Esophagus (tissue), 2 donors: ENCODE data around the gene MYO16. TPM values are rescaled to one million over a fixed set of nuclear protein-coding genes. Genes with fewer than 3 reads are reported as not detected.

Experiments
- H3K27ac ChIP-seq, 2 donors: one replicate each; pipeline ENCODE4 v1.5.1; 2013; ENCODE audit warnings: low read depth in 2 of 2, mild to moderate bottlenecking in 2 of 2, inconsistent platforms in 1 of 2, low read length in 1 of 2, moderate library complexity in 1 of 2
- H3K27me3 ChIP-seq, 2 donors: one replicate each; pipeline ENCODE4 v1.6.1; 2013; ENCODE audit warnings: low read length in 2 of 2, control low read depth in 1 of 2, mild to moderate bottlenecking in 1 of 2; ENCODE audit not compliant: insufficient read depth in 2 of 2, control insufficient read depth in 1 of 2
- H3K36me3 ChIP-seq, 2 donors: one replicate each; pipeline ENCODE4 v1.6.1; 2013; ENCODE audit warnings: low read length in 1 of 2; ENCODE audit not compliant: control insufficient read depth in 2 of 2, insufficient read depth in 2 of 2
- H3K4me1 ChIP-seq, 2 donors: one replicate each; pipeline ENCODE4 v1.6.1; 2013; ENCODE audit warnings: low read length in 1 of 2; ENCODE audit not compliant: control insufficient read depth in 2 of 2, insufficient read depth in 2 of 2
- H3K4me3 ChIP-seq, 2 donors: one replicate each; pipeline ENCODE4 v1.5.1; 2013; ENCODE audit warnings: low read length in 2 of 2, mild to moderate bottlenecking in 2 of 2, low read depth in 1 of 2, moderate library complexity in 1 of 2
- H3K9me3 ChIP-seq, 2 donors: one replicate each; pipeline ENCODE4 v1.6.1; 2013; ENCODE audit warnings: mild to moderate bottlenecking in 2 of 2, low read depth in 1 of 2, low read length in 1 of 2, moderate library complexity in 1 of 2; ENCODE audit not compliant: control insufficient read depth in 2 of 2, insufficient read depth in 1 of 2
- WGBS, 2 donors: extraction: QIAGEN DNeasy Blood & Tissue Kit; methylation state at CpG; one replicate each; pipeline ENCODE4 v1.1.7; 2013; 5-methylcytosine and 5-hydroxymethylcytosine counted together
- polyA plus RNA-seq, 2 donors: library from polyadenylated mRNA; stranded (reverse); fragments of 200-250 nt; gene quantifications; one replicate each; pipeline ENCODE4 v1.2.3, GENCODE V29; 2013
- donor health status: healthy with polysubstance abuse.
- donor health status: Bipolar disorder and iron deficiency.

The MYO16 gene
- polyA plus RNA-seq, 2 donors: 0.06 to 0.18 TPM

DNA sequence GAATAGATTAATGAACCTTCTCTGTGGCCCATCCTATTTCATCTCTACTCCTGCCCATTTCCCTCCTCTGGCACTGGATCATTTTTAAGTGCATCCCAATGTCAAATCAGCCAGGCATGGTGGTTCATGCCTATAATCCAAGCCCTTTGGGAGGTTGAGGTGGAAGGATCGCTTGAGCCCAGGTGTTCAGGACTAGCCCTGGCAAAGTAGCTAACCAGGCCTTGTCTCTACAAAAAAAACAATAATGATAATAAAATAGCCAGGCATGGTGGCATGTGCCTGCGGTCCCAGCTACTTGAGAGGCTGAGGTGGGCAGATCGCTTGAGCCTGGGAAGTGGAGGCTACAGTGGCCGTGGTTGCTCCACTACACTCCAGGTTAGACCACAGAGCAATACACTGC lies 517.0 kb downstream of the MYO16 start:
- Histone ChIP-seq H3K27ac (no peak overlapping the region), H3K9me3 (no peaks in the 10 kb centered on the region), H3K4me1 (no peaks in the 10 kb centered on the region), H3K4me3 (no peak overlapping the region), H3K27me3 (no peaks in the 10 kb centered on the region), H3K36me3 (no peaks in the 10 kb centered on the region)
- WGBS, 2 donors: 84 to 91% methylated on average over 4 of the region's 4 CpGs

DNA sequence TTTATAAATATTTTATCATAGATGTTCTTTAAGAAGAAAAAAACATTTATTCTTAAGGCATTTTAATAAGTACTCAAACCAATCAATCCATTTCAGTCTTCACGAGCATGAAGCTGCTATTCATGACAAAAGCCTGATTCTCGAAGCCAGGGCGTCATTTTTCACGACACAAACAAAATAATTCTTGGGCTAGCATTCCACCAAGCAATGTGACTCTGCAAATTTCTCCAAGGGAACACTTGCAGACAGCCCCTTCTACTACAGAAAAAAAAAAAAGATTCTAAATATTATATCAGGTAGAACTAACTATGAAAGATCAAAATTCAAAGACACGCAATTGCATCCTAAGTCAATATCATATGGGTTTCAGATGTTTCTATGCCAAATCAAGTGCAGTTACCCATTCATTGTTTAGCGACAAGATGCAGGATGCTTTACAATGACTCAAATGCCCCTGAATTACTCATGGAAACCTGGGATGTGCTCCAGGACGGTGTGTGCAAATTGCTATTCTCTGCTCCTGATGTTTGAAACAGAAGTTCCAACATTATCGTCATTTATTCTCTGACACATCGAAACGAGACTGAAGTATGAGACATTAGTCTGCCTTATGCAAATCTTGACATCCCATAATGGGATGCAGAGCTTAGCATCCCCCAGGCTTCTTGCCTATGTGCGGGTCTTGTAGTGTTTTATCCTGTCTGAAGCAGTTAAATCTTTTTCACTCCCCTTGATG lies 517.7 kb downstream of the MYO16 start:
- Histone ChIP-seq H3K4me1 (no peaks in the 10 kb centered on the region), H3K27me3 (no peaks in the 10 kb centered on the region), H3K4me3 (no peak overlapping the region), H3K9me3 (no peaks in the 10 kb centered on the region), H3K36me3 (no peaks in the 10 kb centered on the region), H3K27ac (peak overlapping the region in 1 of 2 donors; percentile 40)
- WGBS, 2 donors: 48 to 67% methylated on average over 11 of the region's 11 CpGs

DNA sequence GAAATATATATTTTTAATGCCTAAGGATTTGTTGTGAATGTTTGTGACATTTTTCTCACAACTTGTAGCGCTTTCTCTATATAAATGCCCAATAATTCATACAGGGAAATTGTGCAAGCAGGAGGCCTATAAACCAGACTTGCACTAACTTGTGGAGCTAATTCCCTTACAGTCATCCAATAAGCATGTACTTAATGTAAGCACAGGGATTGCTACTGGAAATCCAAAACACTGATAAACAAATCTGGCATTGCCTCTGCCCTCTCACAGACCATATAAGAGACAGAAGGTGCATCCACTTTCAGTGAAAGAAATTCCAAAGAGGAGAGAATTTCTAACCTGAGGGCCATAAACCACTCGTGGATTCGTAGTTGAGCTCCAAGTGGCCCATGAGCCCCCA lies 518.8 kb downstream of the MYO16 start:
- H3K27ac ChIP-seq: no peak overlapping the region
- no peaks in the 10 kb centered on the region for H3K27me3 ChIP-seq
- H3K9me3 ChIP-seq: no peaks in the 10 kb centered on the region
- 53 to 68% methylated on average over 3 of the region's 3 CpGs for WGBS, 2 donors
- no peak overlapping the region for H3K4me3 ChIP-seq
- no peaks in the 10 kb centered on the region for H3K36me3 ChIP-seq
- H3K4me1 ChIP-seq: no peaks in the 10 kb centered on the region

DNA sequence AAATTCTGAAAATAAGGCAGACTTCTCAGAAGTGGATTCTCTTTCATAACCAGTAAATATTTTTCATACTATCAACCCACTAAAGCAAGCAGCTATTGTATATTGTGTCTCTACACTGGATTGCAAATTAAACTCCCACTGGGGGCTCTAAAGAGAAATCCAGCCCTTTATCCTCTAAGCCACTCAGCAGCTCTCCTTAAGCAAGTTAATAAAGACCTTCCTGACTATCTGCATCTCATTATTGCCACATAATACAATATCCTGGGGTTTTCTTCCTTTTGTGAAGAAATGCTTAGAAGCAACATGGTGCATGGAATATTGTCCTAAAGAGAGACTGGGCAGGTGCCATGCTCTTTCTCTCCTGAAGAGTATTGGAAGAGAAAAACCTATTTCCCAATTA lies 521.3 kb downstream of the MYO16 start:
- Histone ChIP-seq H3K27ac (no peak overlapping the region), H3K36me3 (no peaks in the 10 kb centered on the region), H3K9me3 (no peaks in the 10 kb centered on the region), H3K4me1 (no peaks in the 10 kb centered on the region), H3K4me3 (no peak overlapping the region), H3K27me3 (no peaks in the 10 kb centered on the region)

DNA sequence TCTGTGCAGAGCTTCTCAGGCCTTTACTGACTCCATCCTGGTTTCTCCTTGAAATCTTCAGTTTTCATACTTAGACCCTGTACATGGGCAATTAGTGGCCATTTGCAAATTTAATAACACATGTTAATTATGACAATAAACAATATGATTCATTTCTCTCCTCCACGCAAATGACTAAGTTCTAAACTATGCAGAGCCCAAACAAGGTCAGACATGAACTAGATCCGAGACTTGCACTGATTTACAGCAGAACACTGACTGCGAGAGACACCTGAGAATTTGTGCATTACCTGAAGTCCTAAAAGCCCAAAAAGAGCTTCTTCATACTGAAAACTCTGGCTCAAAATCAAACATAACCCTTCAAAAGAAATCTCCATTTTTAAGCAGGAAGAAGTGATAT lies 521.8 kb downstream of the MYO16 start:
- 36 to 57% methylated on average over 3 of the region's 3 CpGs for WGBS, 2 donors
- Histone ChIP-seq H3K27me3 (no peaks in the 10 kb centered on the region), H3K4me1 (no peaks in the 10 kb centered on the region), H3K36me3 (no peaks in the 10 kb centered on the region), H3K4me3 (no peak overlapping the region), H3K27ac (no peak overlapping the region), H3K9me3 (no peaks in the 10 kb centered on the region)

DNA sequence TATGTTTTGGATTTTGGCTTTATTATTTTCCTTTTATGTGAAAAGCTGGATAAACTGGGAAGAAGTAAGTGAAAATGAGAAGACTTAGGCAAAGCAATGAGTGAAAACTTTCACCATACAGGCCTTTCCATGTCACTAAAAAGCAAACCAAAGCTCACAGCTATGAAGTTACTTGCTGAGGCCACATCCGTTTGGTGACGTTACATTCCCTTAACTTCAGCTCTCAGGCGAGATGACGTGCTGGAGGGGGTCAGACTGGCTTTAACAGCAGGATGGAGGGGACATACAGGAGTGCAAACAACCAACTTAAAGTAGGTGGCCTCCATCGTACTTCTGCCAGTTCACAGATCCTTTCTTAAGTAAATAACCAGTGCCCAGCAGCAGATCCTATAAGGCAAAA lies 522.3 kb downstream of the MYO16 start:
- WGBS, 2 donors: 60 to 64% methylated on average over 5 of the region's 5 CpGs
- Histone ChIP-seq H3K27ac (peak overlapping the region in 1 of 2 donors; percentile 61), H3K36me3 (no peaks in the 10 kb centered on the region)

DNA sequence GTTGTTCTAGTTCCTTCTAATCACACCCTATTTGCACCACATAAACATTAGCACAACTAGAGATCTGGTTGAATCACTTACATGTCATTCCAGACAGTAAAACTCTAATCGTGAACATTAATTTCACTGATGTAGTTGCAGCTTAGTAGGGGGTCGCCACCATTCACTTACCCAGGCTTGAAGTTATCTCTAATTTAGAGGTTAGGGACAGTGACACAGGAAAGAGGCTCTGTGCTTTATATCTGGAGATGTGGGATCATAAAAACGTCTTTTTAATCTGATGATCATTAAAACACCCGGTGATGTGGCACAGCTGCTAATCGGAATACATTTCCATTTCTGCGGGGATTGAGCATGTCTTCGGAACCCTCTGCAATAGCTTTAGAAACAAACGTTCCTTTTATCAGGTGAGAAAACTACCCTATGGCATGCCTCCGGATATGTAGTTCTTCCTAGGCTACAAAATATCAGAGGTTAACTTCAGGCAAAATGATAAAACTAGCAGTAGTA lies 523.0 kb downstream of the MYO16 start:
- H3K27me3 ChIP-seq: no peaks in the 10 kb centered on the region
- H3K4me1 ChIP-seq: peaks cover 2 to 3% of the 10 kb centered on the region in 2 donors
- no peak overlapping the region for H3K27ac ChIP-seq
- H3K36me3 ChIP-seq: no peaks in the 10 kb centered on the region
- no peak overlapping the region for H3K4me3 ChIP-seq
- WGBS, 2 donors: 83 to 86% methylated on average over 9 of the region's 9 CpGs
- H3K9me3 ChIP-seq: no peaks in the 10 kb centered on the region

More for the DNA sequence above, 522.3 kb downstream of the MYO16 start:
- H3K4me3 ChIP-seq: no peak overlapping the region
- H3K27me3 ChIP-seq: no peaks in the 10 kb centered on the region
- H3K4me1 ChIP-seq: peaks cover 2 to 3% of the 10 kb centered on the region in 2 donors
- H3K9me3 ChIP-seq: no peaks in the 10 kb centered on the region

DNA sequence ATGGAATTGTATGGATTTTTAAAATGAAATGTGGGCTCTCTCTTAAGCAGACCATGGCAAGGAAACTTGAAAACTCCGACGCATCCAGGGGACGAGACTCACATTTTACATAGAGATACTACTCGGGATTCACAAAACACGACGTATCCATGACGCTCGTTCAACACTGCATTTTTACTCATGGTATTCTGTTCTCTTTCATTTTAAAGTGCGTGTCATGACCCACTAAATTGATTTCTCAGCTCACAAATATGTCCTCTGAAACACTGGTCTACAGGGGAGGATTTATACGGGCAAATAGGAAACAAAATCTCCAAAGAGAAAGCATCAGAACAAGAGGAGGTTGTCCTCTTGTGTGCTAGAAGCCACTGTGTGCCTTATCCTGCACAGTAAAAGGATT lies 523.5 kb downstream of the MYO16 start:
- H3K9me3 ChIP-seq: no peaks in the 10 kb centered on the region

DNA sequence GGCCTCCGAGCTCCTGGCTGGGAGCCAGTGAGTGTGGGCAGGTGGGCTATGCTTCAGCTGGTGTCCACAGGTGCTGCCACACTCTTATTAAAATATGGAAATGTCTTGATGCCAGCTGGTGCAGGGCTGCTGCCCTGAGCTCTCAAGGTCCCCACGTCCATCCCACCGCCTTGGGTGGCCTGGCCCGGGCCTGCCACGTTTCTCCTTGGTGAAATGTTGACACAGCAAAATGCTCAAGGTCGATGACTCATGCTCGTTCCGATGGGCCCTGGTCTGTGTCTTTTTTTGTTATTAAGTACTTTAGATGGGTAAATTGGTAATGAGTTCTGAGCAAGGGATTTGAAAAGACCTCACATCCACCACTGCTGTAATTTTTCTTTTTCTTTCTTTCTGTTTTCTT lies 524.7 kb downstream of the MYO16 start:
- Histone ChIP-seq H3K27me3 (no peaks in the 10 kb centered on the region), H3K4me3 (no peak overlapping the region), H3K9me3 (no peaks in the 10 kb centered on the region), H3K27ac (peak overlapping the region in 1 of 2 donors; percentile 24), H3K36me3 (no peaks in the 10 kb centered on the region), H3K4me1 (peaks cover 2 to 3% of the 10 kb centered on the region in 2 donors)
- WGBS, 2 donors: 33 to 39% methylated on average over 8 of the region's 8 CpGs

More for the DNA sequence above, 523.5 kb downstream of the MYO16 start:
- no peaks in the 10 kb centered on the region for H3K27me3 ChIP-seq
- no peaks in the 10 kb centered on the region for H3K36me3 ChIP-seq
- no peak overlapping the region for H3K27ac ChIP-seq
- no peak overlapping the region for H3K4me3 ChIP-seq
- WGBS, 2 donors: 93 to 94% methylated on average over 10 of the region's 10 CpGs
- peaks cover 2 to 3% of the 10 kb centered on the region in 2 donors for H3K4me1 ChIP-seq

DNA sequence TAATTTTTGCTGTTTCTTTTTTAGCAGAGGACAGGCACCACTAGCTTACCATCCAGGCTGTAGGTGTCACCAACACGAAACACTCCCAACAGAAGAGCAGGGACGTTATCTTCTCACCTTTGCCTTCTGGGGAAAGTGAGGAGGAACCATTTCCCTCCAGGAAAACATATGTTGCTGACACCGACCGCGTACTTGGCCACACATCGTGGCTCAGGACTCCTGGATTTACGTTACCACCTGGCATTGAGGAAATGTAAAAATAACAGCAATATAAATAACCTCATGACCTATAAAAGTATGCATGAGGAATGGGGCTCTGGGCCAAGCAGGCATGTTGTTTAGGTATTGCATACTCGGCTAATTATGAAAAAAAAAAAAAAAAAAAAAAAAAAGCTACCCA lies 525.1 kb downstream of the MYO16 start:
- H3K4me3 ChIP-seq: no peak overlapping the region
- H3K4me1 ChIP-seq: peaks cover 3% of the 10 kb centered on the region in 2 donors
- H3K9me3 ChIP-seq: no peaks in the 10 kb centered on the region
- peak overlapping the region in 1 of 2 donors; percentile 61 for H3K27ac ChIP-seq
- H3K36me3 ChIP-seq: no peaks in the 10 kb centered on the region
- no peaks in the 10 kb centered on the region for H3K27me3 ChIP-seq
- WGBS, 2 donors: 37 to 53% methylated on average over 8 of the region's 8 CpGs
